K562 (cell line): ENCODE results near the gene PRXL2B. TPM values are rescaled to one million over a fixed set of nuclear protein-coding genes. Genes with fewer than 3 reads are reported as not detected.
A peak's percentile ranks its signal among the peaks of the same experiment; 100 is the strongest.

ENCODE experiments used
- BCL6 ChIP-seq: fragments of 250-450 bp; sonication (Bioruptor Pico); IDR thresholded peaks from 2 replicates; pipeline ENCODE4 v1.4.0; 2020
- CEBPG ChIP-seq, 3 experiments: fragments of 200-800 bp in 1 of 3; sonication (Bioruptor generic) in 1 of 3; sonication (generic) in 1 of 3; formaldehyde crosslinking in 1 of 3; IDR thresholded peaks in 2 of 3; conservative IDR thresholded peaks in 1 of 3; 2 replicates each; pipeline versions ENCODE4 v1.6.1 to v1.8.0; 2016 to 2022; ENCODE audit warnings: missing compliant biosample characterization in 2 of 3, missing genetic modification characterization in 2 of 3, mild to moderate bottlenecking in 1 of 3, missing genetic modification reagents in 1 of 3
- CUX1 ChIP-seq: fragments of 200-800 bp; sonication (Bioruptor generic); IDR thresholded peaks from 2 replicates; pipeline ENCODE4 v1.6.1; 2016; ENCODE audit warnings: missing genetic modification characterization, missing compliant biosample characterization
- ELK1 ChIP-seq: sonication (generic); formaldehyde crosslinking; IDR thresholded peaks from 2 replicates; pipeline ENCODE4 v1.8.1; 2022; ENCODE audit warnings: missing genetic modification reagents
- HEY1 ChIP-seq: fragments of 250-450 bp; sonication (Bioruptor Pico); IDR thresholded peaks from 2 replicates; pipeline ENCODE4 v1.5.0; 2020; ENCODE audit warnings: mild to moderate bottlenecking, moderate library complexity, borderline replicate concordance
- IFI16 ChIP-seq: fragments of 250-450 bp; sonication (Bioruptor Pico); IDR thresholded peaks from 2 replicates; pipeline ENCODE4 v2.1.2; 2022; ENCODE audit warnings: mild to moderate bottlenecking, inconsistent platforms
- JUNB ChIP-seq: fragments of 450-650 bp; formaldehyde crosslinking; conservative IDR thresholded peaks from 2 replicates; pipeline ENCODE4 v1.4.0; 2020; ENCODE audit warnings: mild to moderate bottlenecking
- KAT2B ChIP-seq: IDR thresholded peaks from one replicate; pipeline ENCODE4 v1.6.1; 2012; ENCODE audit warnings: low read depth, mild to moderate bottlenecking, control low read depth, inconsistent platforms, low read length, moderate library complexity
- PHF21A ChIP-seq: fragments of 450-650 bp; IDR thresholded peaks from 2 replicates; pipeline ENCODE4 v1.6.1; 2017; ENCODE audit warnings: low read depth, borderline replicate concordance
- POLR2AphosphoS2 ChIP-seq: IDR thresholded peaks from 2 replicates; pipeline ENCODE4 v1.6.1; 2012; ENCODE audit warnings: low read length, improper control_type of control experiment
- SMAD4 ChIP-seq: fragments of 250-450 bp; sonication (Bioruptor Pico); conservative IDR thresholded peaks from 2 replicates; pipeline ENCODE4 v1.8.0; 2021; ENCODE audit warnings: inconsistent platforms, mild to moderate bottlenecking, moderate library complexity
- STAG1 ChIP-seq: sonication (generic); formaldehyde crosslinking; IDR thresholded peaks from 2 replicates; pipeline ENCODE4 v1.5.0; 2020; ENCODE audit warnings: missing genetic modification reagents, borderline replicate concordance
- SUPT5H ChIP-seq: fragments of 450-650 bp; IDR thresholded peaks from 2 replicates; pipeline ENCODE4 v1.6.1; 2016
- TOE1 ChIP-seq, 2 experiments: fragments of 450-650 bp in 1 of 2; sonication (generic) in 1 of 2; formaldehyde crosslinking in 1 of 2; IDR thresholded peaks; 2 replicates each; pipeline versions ENCODE4 v1.7.1 to v1.8.0; 2016 to 2022; ENCODE audit warnings: borderline replicate concordance in 2 of 2, mild to moderate bottlenecking in 2 of 2, antibody characterized with exemption in 1 of 2, inconsistent platforms in 1 of 2, low read depth in 1 of 2, missing genetic modification reagents in 1 of 2, moderate library complexity in 1 of 2
- ZNF232 ChIP-seq: sonication (generic); formaldehyde crosslinking; IDR thresholded peaks from 2 replicates; pipeline ENCODE4 v1.8.0; 2022; ENCODE audit warnings: mild to moderate bottlenecking, missing genetic modification reagents
- ZNF280A ChIP-seq: fragments of 450-650 bp; IDR thresholded peaks from 2 replicates; pipeline ENCODE4 v1.6.1; 2018; ENCODE audit warnings: mild to moderate bottlenecking, low read depth; ENCODE audit not compliant: partially characterized antibody
- ZNF740 ChIP-seq, 3 experiments: fragments of 200-800 bp in 1 of 3; sonication (Bioruptor generic) in 1 of 3; sonication (generic) in 1 of 3; formaldehyde crosslinking in 1 of 3; IDR thresholded peaks; 2 replicates each; pipeline versions ENCODE4 v1.6.1 to v1.8.0; 2016 to 2022; ENCODE audit warnings: mild to moderate bottlenecking in 2 of 3, missing compliant biosample characterization in 2 of 3, missing genetic modification characterization in 2 of 3, missing genetic modification reagents in 1 of 3
- polyA plus RNA-seq, 8 experiments: library from polyadenylated mRNA; depleted of rRNA in 4 of 8; stranded (reverse) in 5 of 8; unstranded in 3 of 8; fragments of >200 nt; fragmentation: Nextera tagmentation in 2 of 8; fragmentation: Illumina TruSeq in 1 of 8; extraction: Ambion mirVana in 2 of 8; extraction: Trizol in 1 of 8; gene quantifications; 2 replicates each; pipeline versions ENCODE4 v1.2.1 to v1.2.3, GENCODE V29; 2011 to 2014; ENCODE audit warnings: inconsistent platforms in 1 of 8, missing spikeins in 1 of 8
- total RNA-seq, 7 experiments: library from RNA; depleted of rRNA in 6 of 7; stranded (reverse); fragments of >200 nt in 6 of 7; fragmentation: Illumina TruSeq in 2 of 7; extraction: Trizol in 2 of 7; gene quantifications; 2 replicates each; pipeline versions ENCODE4 v1.2.1 to v1.2.3, GENCODE V29; 2011 to 2021; ENCODE audit warnings: low replicate concordance in 1 of 7

Gene PRXL2B
- total and polyA plus RNA-seq, 9 of the 15 experiments (the other 6 are each of a cell fraction or from before 2014, with no cell fraction given): 0.99 to 25.3 (median 11.8) TPM

GRCh38 chr1:2545754-2546514 is 40.6 kb upstream of the PRXL2B start (continued):
- no peak for TF ChIP-seq SMAD4
- TF ChIP-seq TOE1 (IDR thresholded peaks at IDR 0.05; ENCODE audit: borderline replicate concordance): peak; percentile 90
- TF ChIP-seq TOE1 (CRISPR knock-in tag; IDR thresholded peaks at IDR 0.05; ENCODE audit: borderline replicate concordance, low read depth): no peak
- TF ChIP-seq ZNF232 (CRISPR knock-in tag): no peak
- TF ChIP-seq ZNF740 (CRISPR knock-in tag; IDR thresholded peaks at IDR 0.05): peak; percentile 59; the same call in 1 of the 2 replicates
- TF ChIP-seq ZNF740 (tag; IDR thresholded peaks at IDR 0.05): peak in 1 of 2 experiments; percentile 99; a peak in 2 of 4 replicates
- peak; percentile 73 for TF ChIP-seq SUPT5H
- TF ChIP-seq CEBPG (CRISPR knock-in tag; IDR thresholded peaks at IDR 0.05): no peak
- TF ChIP-seq CEBPG (tag; conservative IDR thresholded peaks at IDR 0.05 in 1 of 2, IDR thresholded peaks at IDR 0.05 in 1 of 2): no peak
- TF ChIP-seq ELK1: no peak
- TF ChIP-seq STAG1 (CRISPR knock-in tag): no peak
- TF ChIP-seq IFI16 (CRISPR knock-in tag): no peak
- TF ChIP-seq CUX1: no peak
- TF ChIP-seq POLR2AphosphoS2: no peak
- no peak for TF ChIP-seq BCL6 (CRISPR knock-in tag)
- 0 out of 2 replicates have a peak, but pooled peaks have one; percentile 39 for TF ChIP-seq PHF21A
- TF ChIP-seq HEY1 (CRISPR knock-in tag): no peak
- TF ChIP-seq JUNB (CRISPR knock-in tag): no peak
- TF ChIP-seq KAT2B: no peak
- no peak for TF ChIP-seq ZNF280A
